HEK293 (cell line): Measurements from ENCODE around the gene ERF.

Experiments
- BCL11B ChIP-seq: fragments of 450-650 bp; formaldehyde crosslinking; IDR thresholded peaks from 2 replicates; pipeline ENCODE4 v1.5.1; 2016; ENCODE audit warnings: low read depth, missing biosample characterization, missing genetic modification characterization
- HOXC10 ChIP-seq: sonication (generic); formaldehyde crosslinking; IDR thresholded peaks from 2 replicates; pipeline ENCODE4 v1.8.1; 2023; ENCODE audit warnings: mild to moderate bottlenecking, missing genetic modification reagents
- HOXD13 ChIP-seq: sonication (generic); formaldehyde crosslinking; IDR thresholded peaks from 2 replicates; pipeline ENCODE4 v1.8.0; 2022; ENCODE audit warnings: missing genetic modification reagents, borderline replicate concordance
- INSM2 ChIP-seq: fragments of 450-650 bp; formaldehyde crosslinking; IDR thresholded peaks from 2 replicates; pipeline ENCODE4 v1.5.1; 2016; ENCODE audit warnings: missing biosample characterization, missing genetic modification characterization
- KLF1 ChIP-seq: fragments of 450-650 bp; formaldehyde crosslinking; IDR thresholded peaks from 2 replicates; pipeline ENCODE4 v1.5.1; 2016; ENCODE audit warnings: missing biosample characterization, missing genetic modification characterization
- KLF9 ChIP-seq: fragments of 450-650 bp; formaldehyde crosslinking; IDR thresholded peaks from 2 replicates; pipeline ENCODE4 v1.5.1; 2016; ENCODE audit warnings: missing biosample characterization, missing genetic modification characterization, low read depth
- PBX3 ChIP-seq: sonication (generic); formaldehyde crosslinking; IDR thresholded peaks from 2 replicates; pipeline ENCODE4 v1.8.1; 2022; ENCODE audit warnings: mild to moderate bottlenecking, moderate library complexity, missing genetic modification reagents
- SP2 ChIP-seq: fragments of 450-650 bp; formaldehyde crosslinking; IDR thresholded peaks from 2 replicates; pipeline ENCODE4 v1.5.1; 2016; ENCODE audit warnings: missing biosample characterization, missing genetic modification characterization
- SP7 ChIP-seq: fragments of 450-650 bp; formaldehyde crosslinking; IDR thresholded peaks from 2 replicates; pipeline ENCODE4 v1.5.1; 2016; ENCODE audit warnings: missing biosample characterization, missing genetic modification characterization
- TRIM28 ChIP-seq: IDR thresholded peaks from 2 replicates; pipeline ENCODE4 v1.6.1; 2011; ENCODE audit warnings: low read length, control low read depth, borderline replicate concordance
- ZBTB11 ChIP-seq: fragments of 450-650 bp; formaldehyde crosslinking; conservative IDR thresholded peaks from 2 replicates; pipeline ENCODE4 v1.5.1; 2016; ENCODE audit warnings: low read depth, missing biosample characterization, missing genetic modification characterization
- ZFP3 ChIP-seq: fragments of 450-650 bp; formaldehyde crosslinking; IDR thresholded peaks from 2 replicates; pipeline ENCODE4 v1.5.1; 2016; ENCODE audit warnings: low read depth, missing biosample characterization, missing genetic modification characterization
- ZNF121 ChIP-seq: fragments of 450-650 bp; formaldehyde crosslinking; IDR thresholded peaks from 2 replicates; pipeline ENCODE4 v1.5.1; 2016; ENCODE audit warnings: missing biosample characterization, missing genetic modification characterization
- ZNF140 ChIP-seq: fragments of 450-650 bp; formaldehyde crosslinking; IDR thresholded peaks from 2 replicates; pipeline ENCODE4 v1.5.1; 2016; ENCODE audit warnings: missing biosample characterization, missing genetic modification characterization
- ZNF211 ChIP-seq: fragments of 450-650 bp; formaldehyde crosslinking; IDR thresholded peaks from 2 replicates; pipeline ENCODE4 v1.5.1; 2016; ENCODE audit warnings: low read depth, missing biosample characterization, missing genetic modification characterization
- ZNF280D ChIP-seq: fragments of 450-650 bp; formaldehyde crosslinking; IDR thresholded peaks from 2 replicates; pipeline ENCODE4 v1.5.1; 2016; ENCODE audit warnings: missing biosample characterization, missing genetic modification characterization
- ZNF394 ChIP-seq: fragments of 450-650 bp; formaldehyde crosslinking; IDR thresholded peaks from 2 replicates; pipeline ENCODE4 v1.5.1; 2016; ENCODE audit warnings: missing biosample characterization, missing genetic modification characterization, mild to moderate bottlenecking, moderate library complexity, borderline replicate concordance
- ZNF398 ChIP-seq: fragments of 450-650 bp; formaldehyde crosslinking; IDR thresholded peaks from 2 replicates; pipeline ENCODE4 v1.5.1; 2017; ENCODE audit warnings: missing biosample characterization, missing genetic modification characterization
- ZNF544 ChIP-seq: fragments of 450-650 bp; formaldehyde crosslinking; IDR thresholded peaks from 2 replicates; pipeline ENCODE4 v1.5.0; 2017; ENCODE audit warnings: missing biosample characterization, missing genetic modification characterization
- ZNF549 ChIP-seq: fragments of 450-650 bp; IDR thresholded peaks from 2 replicates; pipeline ENCODE4 v1.5.1; 2018; ENCODE audit warnings: missing biosample characterization, missing genetic modification characterization, mild to moderate bottlenecking, inconsistent platforms, moderate library complexity
- ZNF621 ChIP-seq: fragments of 450-650 bp; formaldehyde crosslinking; IDR thresholded peaks from 2 replicates; pipeline ENCODE4 v1.5.1; 2017; ENCODE audit warnings: missing biosample characterization, missing genetic modification characterization
- ZNF623 ChIP-seq: fragments of 450-650 bp; formaldehyde crosslinking; IDR thresholded peaks from 2 replicates; pipeline ENCODE4 v1.5.1; 2016; ENCODE audit warnings: missing biosample characterization, missing genetic modification characterization
- ZNF658 ChIP-seq: fragments of 450-650 bp; formaldehyde crosslinking; IDR thresholded peaks from 2 replicates; pipeline ENCODE4; 2016; ENCODE audit warnings: missing biosample characterization, missing genetic modification characterization
- ZNF777 ChIP-seq: fragments of 450-650 bp; formaldehyde crosslinking; IDR thresholded peaks from 2 replicates; pipeline ENCODE4 v1.5.1; 2017; ENCODE audit warnings: missing biosample characterization, missing genetic modification characterization, borderline replicate concordance
- ZSCAN23 ChIP-seq: fragments of 450-650 bp; formaldehyde crosslinking; IDR thresholded peaks from 2 replicates; pipeline ENCODE4 v1.5.1; 2016; ENCODE audit warnings: missing biosample characterization, missing genetic modification characterization

The ERF gene

GRCh38 chr19:42244347-42245220 lies 10.3 kb downstream of the ERF start (continued):
- TF ChIP-seq ZBTB11 (peak; percentile 96), SP2 (tag by site-specific recombination) (peak; percentile 68), PBX3 (CRISPR knock-in tag) (0 out of 2 replicates have a peak, but pooled peaks have one; percentile 31), ZNF777 (tag by site-specific recombination) (no peak), ZNF549 (tag by site-specific recombination) (no peak), HOXD13 (CRISPR knock-in tag) (no peak), ZNF658 (no peak), ZNF398 (peak; percentile 7), BCL11B (tag by site-specific recombination) (no peak), ZNF280D (tag by site-specific recombination) (no peak), ZNF121 (tag by site-specific recombination) (no peak), HOXC10 (no peak), ZSCAN23 (tag by site-specific recombination) (no peak), SP7 (tag by site-specific recombination) (0 out of 2 replicates have a peak, but pooled peaks have one; percentile 12), TRIM28 (no peak), ZNF623 (tag by site-specific recombination) (0 out of 2 replicates have a peak, but pooled peaks have one; percentile 4), ZNF394 (tag by site-specific recombination) (peak; percentile 41; the same call in 1 of the 2 replicates), INSM2 (tag by site-specific recombination) (no peak), ZNF544 (tag by site-specific recombination) (no peak), ZNF621 (tag by site-specific recombination) (no peak), KLF9 (tag by site-specific recombination) (0 out of 2 replicates have a peak, but pooled peaks have one; percentile 7), ZFP3 (tag by site-specific recombination) (no peak), ZNF140 (tag by site-specific recombination) (no peak), KLF1 (peak; percentile 28; the same call in 1 of the 2 replicates), ZNF211 (tag by site-specific recombination) (no peak)
